GM12878 (cell line): ENCODE data around the gene FBXL14.

ENCODE experiments used
- CTCF ChIP-seq, 3 experiments: IDR thresholded peaks in 2 of 3; conservative IDR thresholded peaks in 1 of 3; 2 replicates each; pipeline ENCODE4 v1.5.1; 2011; ENCODE audit warnings: low read depth in 3 of 3, low read length in 3 of 3, mild to moderate bottlenecking in 3 of 3, control low read depth in 2 of 3, moderate library complexity in 2 of 3, inconsistent platforms in 1 of 3, mixed read lengths in 1 of 3; ENCODE audit not compliant: control insufficient read depth in 2 of 3, insufficient read depth in 1 of 3; ENCODE audit errors: extremely low read depth in 1 of 3
- EZH2 ChIP-seq: IDR thresholded peaks from 2 replicates; pipeline ENCODE4 v1.6.1; 2012; ENCODE audit warnings: low read depth, mild to moderate bottlenecking, control low read depth, inconsistent platforms, low read length, borderline replicate concordance; ENCODE audit not compliant: control insufficient read depth
- FOS ChIP-seq: IDR thresholded peaks from 3 replicates; pipeline ENCODE4 v1.6.1; 2011; ENCODE audit warnings: borderline replicate concordance; ENCODE audit not compliant: insufficient read length; ENCODE audit errors: extremely low read depth
- FOXM1 ChIP-seq: IDR thresholded peaks from 2 replicates; pipeline ENCODE4 v1.6.1; 2012; ENCODE audit warnings: low read depth, mild to moderate bottlenecking, inconsistent platforms, low read length, moderate library complexity
- RCOR1 ChIP-seq: conservative IDR thresholded peaks from 2 replicates; pipeline ENCODE4 v1.6.1; 2012; ENCODE audit warnings: low read depth, low read length, improper control_type of control experiment
- REST ChIP-seq: IDR thresholded peaks from 2 replicates; pipeline ENCODE4 v1.6.1; 2012; ENCODE audit warnings: mild to moderate bottlenecking, low read depth, low read length
- SMC3 ChIP-seq: IDR thresholded peaks from 2 replicates; pipeline ENCODE4 v1.6.1; 2011; ENCODE audit warnings: low read length, improper control_type of control experiment, borderline replicate concordance
- TAF1 ChIP-seq: IDR thresholded peaks from 2 replicates; pipeline ENCODE4 v1.6.1; 2011; ENCODE audit warnings: mild to moderate bottlenecking, low read depth, low read length, borderline replicate concordance

GRCh38 chr12:1534748-1535147 is 59.6 kb downstream of the FBXL14 start:
- no peak for TF ChIP-seq RCOR1
- no peak for TF ChIP-seq CTCF (IDR thresholded peaks at IDR 0.05 in 2 of 3, conservative IDR thresholded peaks at IDR 0.05 in 1 of 3; ENCODE audit: control insufficient read depth in 2 of 3, extremely low read depth in 1 of 3, insufficient read depth in 1 of 3, low read depth in 3 of 3, low read length in 3 of 3)
- no peak for TF ChIP-seq FOXM1
- no peak for TF ChIP-seq EZH2
- TF ChIP-seq SMC3 = no peak
- no peak for TF ChIP-seq REST
- TF ChIP-seq FOS = no peak
- TF ChIP-seq TAF1 = no peak
